OCI-LY7 (cell line): Measurements from ENCODE around the gene ALG6. TPM values are rescaled to one million over a fixed set of nuclear protein-coding genes. Genes with fewer than 3 reads are reported as not detected.

Source experiments
- BruUV-seq: library from RNA; stranded (reverse); fragments of 400-500 nt; replicated peaks from 2 replicates; lab custom pipeline; 2021; lab: Mats Ljungman, UMichigan
- CTCF ChIA-PET: fragments of 300-600 bp; sonication (Branson Sonifier 250); formaldehyde crosslinking; loops from one replicate; lab custom pipeline; 2022; ENCODE audit warnings: antibody characterized with exemption; ENCODE audit not compliant: unreplicated experiment; lab: Charles Lee
- POLR2A ChIA-PET: fragments of 300-600 bp; sonication (Branson Sonifier 250); formaldehyde crosslinking; loops from one replicate; lab custom pipeline; 2022; ENCODE audit warnings: antibody characterized with exemption; lab: Charles Lee
- DNase-seq: peaks from one replicate; pipeline ENCODE4 v3.0.0-alpha.2; 2015; ENCODE audit warnings: low spot score
- H2AFZ ChIP-seq: fragments of 200-600 bp; sonication (generic), shearing (Covaris generic); 2 replicates; pipeline ENCODE4 v1.6.1; 2014; ENCODE audit warnings: mild to moderate bottlenecking, antibody characterized with exemption, low read length, moderate library complexity
- H3K27ac ChIP-seq: fragments of 200-600 bp; sonication (generic); 2 replicates; pipeline ENCODE4 v1.5.1; 2014; ENCODE audit warnings: mixed run types, low read depth, mild to moderate bottlenecking, moderate library complexity, low read length, inconsistent platforms; ENCODE audit not compliant: poor library complexity, severe bottlenecking
- H3K36me3 ChIP-seq: fragments of 200-600 bp; sonication (generic); 2 replicates; pipeline ENCODE4 v1.6.1; 2014; ENCODE audit warnings: mild to moderate bottlenecking, antibody characterized with exemption, low read length, moderate library complexity, mixed read lengths; ENCODE audit not compliant: insufficient read depth
- H3K4me1 ChIP-seq: fragments of 200-600 bp; sonication (generic); 2 replicates; pipeline ENCODE4 v1.5.1; 2014; ENCODE audit warnings: mild to moderate bottlenecking, low read length; ENCODE audit not compliant: insufficient read depth, poor library complexity, severe bottlenecking
- H3K4me2 ChIP-seq: fragments of 200-600 bp; sonication (generic); 2 replicates; pipeline ENCODE4 v1.6.1; 2014; ENCODE audit warnings: mild to moderate bottlenecking, low read length
- H3K4me3 ChIP-seq: fragments of 200-600 bp; sonication (generic); 2 replicates; pipeline ENCODE4 v1.5.1; 2014; ENCODE audit warnings: mild to moderate bottlenecking, low read depth, low read length; ENCODE audit not compliant: poor library complexity, severe bottlenecking
- H3K79me2 ChIP-seq: fragments of 200-600 bp; sonication (generic); 2 replicates; pipeline ENCODE4 v1.6.1; 2016; ENCODE audit warnings: low read depth, mild to moderate bottlenecking, low read length, moderate library complexity, mixed read lengths; ENCODE audit not compliant: insufficient read depth
- H3K9me2 ChIP-seq: fragments of 200-600 bp; sonication (generic); 2 replicates; pipeline ENCODE4 v1.6.1; 2016; ENCODE audit warnings: mild to moderate bottlenecking, low read length, mixed read lengths; ENCODE audit not compliant: insufficient read depth
- H3K9me3 ChIP-seq: fragments of 200-600 bp; sonication (generic); 2 replicates; pipeline ENCODE4 v1.6.1; 2014; ENCODE audit warnings: mild to moderate bottlenecking, mixed run types, low read length, mixed read lengths
- H4K20me1 ChIP-seq: fragments of 200-600 bp; sonication (generic); 2 replicates; pipeline ENCODE4 v1.6.1; 2014; ENCODE audit warnings: mild to moderate bottlenecking, antibody characterized with exemption, low read length, moderate library complexity, mixed read lengths; ENCODE audit not compliant: insufficient read depth
- EZH2phosphoT487 ChIP-seq: fragments of 200-600 bp; sonication (generic); IDR thresholded peaks from 2 replicates; pipeline ENCODE4 v1.6.1; 2018; ENCODE audit warnings: low read depth, borderline replicate concordance, mild to moderate bottlenecking, mixed run types, antibody characterized with exemption, low read length, moderate library complexity, mixed read lengths
- intact Hi-C: fragments of 100-400 bp; cut with micrococcal nuclease; formaldehyde crosslinking; loops from one replicate; pipeline ENCODE4 v1.10.0; 2022; ENCODE audit not compliant: unreplicated experiment
- total RNA-seq, 2 experiments: library from RNA; depleted of rRNA in 1 of 2; stranded (reverse); fragments of >200 nt in 1 of 2; shearing (Covaris generic) in 1 of 2; gene quantifications; 2 replicates each; pipeline ENCODE4 v1.2.3, GENCODE V29; 2014 to 2022
- TF ChIP-seq, protein P1 (sequence below): fragments of 200-600 bp; sonication (generic); conservative IDR thresholded peaks from 2 replicates; pipeline ENCODE4 v1.5.1; 2014; ENCODE audit warnings: mild to moderate bottlenecking, antibody characterized with exemption, low read length, moderate library complexity, mixed read lengths

The ALG6 gene
- total RNA-seq, 2 experiments from 2014 or later = 29.3 to 34.1 TPM

DNA sequence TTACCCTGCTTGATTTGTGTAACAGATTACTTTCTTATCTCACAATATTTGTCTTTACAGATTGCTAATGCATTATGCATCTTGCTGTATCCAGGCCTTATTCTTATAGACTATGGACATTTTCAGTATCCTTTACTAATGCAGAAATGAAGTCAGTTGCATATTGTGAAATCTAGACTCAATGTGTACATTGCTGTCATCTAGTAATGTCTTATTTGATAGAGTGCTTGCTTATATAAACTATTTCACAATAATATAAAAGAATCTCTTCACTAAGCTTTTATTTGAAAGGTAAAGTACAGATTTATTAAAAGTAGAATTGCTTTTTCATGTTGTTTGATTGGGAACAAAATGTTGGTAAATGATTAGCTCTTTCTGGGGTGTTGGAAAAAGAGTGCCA is 39.6 kb downstream of the ALG6 start:
- peaks cover 45% of the 10 kb centered on the region for H3K36me3 ChIP-seq
- H3K27ac ChIP-seq = no peak overlapping the region
- no peak overlapping the region for H3K4me3 ChIP-seq
- H3K4me2 ChIP-seq = no peak overlapping the region
- no peaks in the 10 kb centered on the region for H3K9me2 ChIP-seq
- H3K4me1 ChIP-seq = no peaks in the 10 kb centered on the region
- H3K79me2 ChIP-seq = no peaks in the 10 kb centered on the region
- no peaks in the 10 kb centered on the region for H3K9me3 ChIP-seq
- no TSS peak for BruUV-seq
- intact Hi-C loops = no loop called here
- H4K20me1 ChIP-seq = no peaks in the 10 kb centered on the region
- TF ChIP-seq, protein P1, sequence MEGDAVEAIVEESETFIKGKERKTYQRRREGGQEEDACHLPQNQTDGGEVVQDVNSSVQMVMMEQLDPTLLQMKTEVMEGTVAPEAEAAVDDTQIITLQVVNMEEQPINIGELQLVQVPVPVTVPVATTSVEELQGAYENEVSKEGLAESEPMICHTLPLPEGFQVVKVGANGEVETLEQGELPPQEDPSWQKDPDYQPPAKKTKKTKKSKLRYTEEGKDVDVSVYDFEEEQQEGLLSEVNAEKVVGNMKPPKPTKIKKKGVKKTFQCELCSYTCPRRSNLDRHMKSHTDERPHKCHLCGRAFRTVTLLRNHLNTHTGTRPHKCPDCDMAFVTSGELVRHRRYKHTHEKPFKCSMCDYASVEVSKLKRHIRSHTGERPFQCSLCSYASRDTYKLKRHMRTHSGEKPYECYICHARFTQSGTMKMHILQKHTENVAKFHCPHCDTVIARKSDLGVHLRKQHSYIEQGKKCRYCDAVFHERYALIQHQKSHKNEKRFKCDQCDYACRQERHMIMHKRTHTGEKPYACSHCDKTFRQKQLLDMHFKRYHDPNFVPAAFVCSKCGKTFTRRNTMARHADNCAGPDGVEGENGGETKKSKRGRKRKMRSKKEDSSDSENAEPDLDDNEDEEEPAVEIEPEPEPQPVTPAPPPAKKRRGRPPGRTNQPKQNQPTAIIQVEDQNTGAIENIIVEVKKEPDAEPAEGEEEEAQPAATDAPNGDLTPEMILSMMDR = no peak
- TF ChIP-seq EZH2phosphoT487 = no peak
- ChIA-PET CTCF (no interaction called here), POLR2A (interaction anchor here (0.8 to 2.9 kb wide), 5 partner anchors 9 to 69 kb away, joined by 3 to 11 read pairs (median 4); no protein-coding TSS in a partner anchor)
- no peak overlapping the region for H2AFZ ChIP-seq
- no peak for DNase-seq

DNA sequence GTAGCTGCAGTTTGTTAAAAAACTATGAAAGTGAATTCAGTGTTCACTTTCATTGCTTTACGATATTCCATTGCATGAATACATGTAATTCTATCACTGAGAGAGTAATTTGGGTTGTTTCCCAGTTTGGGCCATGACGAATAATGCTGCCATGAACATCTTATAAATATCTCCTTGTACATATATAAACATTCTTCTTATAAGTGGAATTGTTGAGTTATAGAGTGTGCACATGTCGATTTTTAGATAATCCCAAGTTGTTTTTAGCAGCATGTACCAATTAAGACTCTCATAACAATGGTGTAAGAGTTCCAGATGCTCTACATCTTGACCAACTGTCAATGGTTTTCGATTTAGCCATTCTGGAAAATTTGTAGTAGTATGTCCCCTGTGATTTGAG is 40.9 kb downstream of the ALG6 start:
- no peak overlapping the region for H2AFZ ChIP-seq
- H3K4me3 ChIP-seq = no peak overlapping the region
- H3K79me2 ChIP-seq = no peaks in the 10 kb centered on the region
- CTCF ChIA-PET = no interaction called here
- no peaks in the 10 kb centered on the region for H3K9me2 ChIP-seq
- intact Hi-C loops = no loop called here
- H3K9me3 ChIP-seq = no peaks in the 10 kb centered on the region
- peaks cover 54% of the 10 kb centered on the region for H3K36me3 ChIP-seq
- TF ChIP-seq, protein P1 = no peak
- TF ChIP-seq EZH2phosphoT487 = no peak
- H3K27ac ChIP-seq = no peak overlapping the region
- no peak for DNase-seq
- BruUV-seq = no TSS peak
- no peaks in the 10 kb centered on the region for H3K4me1 ChIP-seq
- H3K4me2 ChIP-seq = no peak overlapping the region
- POLR2A ChIA-PET = interaction anchor here (1.0 to 2.9 kb wide), 4 partner anchors 10 to 59 kb away, joined by 3 to 11 read pairs (median 4); no protein-coding TSS in a partner anchor
- no peaks in the 10 kb centered on the region for H4K20me1 ChIP-seq

DNA sequence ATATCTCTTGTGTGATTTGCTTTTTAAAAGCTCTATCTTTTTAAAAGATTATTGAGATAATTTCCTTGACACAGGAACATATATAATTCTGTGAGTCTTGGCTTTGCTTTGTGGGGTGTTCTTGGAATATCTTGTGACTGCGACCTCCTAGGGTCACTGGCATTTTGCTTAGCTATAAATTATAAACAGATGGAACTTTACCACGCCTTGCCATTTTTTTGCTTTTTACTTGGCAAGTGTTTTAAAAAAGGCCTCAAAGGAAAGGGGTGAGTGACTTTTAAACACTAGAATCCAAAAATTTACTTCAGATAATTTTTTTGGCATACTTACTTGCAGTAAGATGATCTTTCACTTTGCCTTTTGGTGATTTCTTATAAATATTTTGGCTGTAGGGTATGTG is 43.6 kb downstream of the ALG6 start:
- no TSS peak for BruUV-seq
- Histone ChIP-seq H2AFZ (no peak overlapping the region), H3K36me3 (peaks cover 40% of the 10 kb centered on the region), H3K79me2 (no peaks in the 10 kb centered on the region), H3K9me2 (no peaks in the 10 kb centered on the region), H3K4me2 (no peak overlapping the region), H3K27ac (no peak overlapping the region), H3K4me3 (no peak overlapping the region), H3K9me3 (no peaks in the 10 kb centered on the region), H3K4me1 (no peaks in the 10 kb centered on the region), H4K20me1 (no peaks in the 10 kb centered on the region)
- no peak for DNase-seq
- ChIA-PET CTCF (no interaction called here), POLR2A (interaction anchor here (1.2 to 2.8 kb wide), 5 partner anchors 8 to 34 kb away, joined by 3 to 21 read pairs (median 8); no protein-coding TSS in a partner anchor)
- intact Hi-C loops = no loop called here
- no peak for TF ChIP-seq EZH2phosphoT487
- TF ChIP-seq, protein P1 = no peak
